ENCODE measurements around the gene MFAP1. TPM values are rescaled to one million over a fixed set of nuclear protein-coding genes. Genes with fewer than 3 reads are reported as not detected.

MFAP1 gene
- total RNA-seq, 1 donor from 2014 or later: 21.9 TPM

DNA sequence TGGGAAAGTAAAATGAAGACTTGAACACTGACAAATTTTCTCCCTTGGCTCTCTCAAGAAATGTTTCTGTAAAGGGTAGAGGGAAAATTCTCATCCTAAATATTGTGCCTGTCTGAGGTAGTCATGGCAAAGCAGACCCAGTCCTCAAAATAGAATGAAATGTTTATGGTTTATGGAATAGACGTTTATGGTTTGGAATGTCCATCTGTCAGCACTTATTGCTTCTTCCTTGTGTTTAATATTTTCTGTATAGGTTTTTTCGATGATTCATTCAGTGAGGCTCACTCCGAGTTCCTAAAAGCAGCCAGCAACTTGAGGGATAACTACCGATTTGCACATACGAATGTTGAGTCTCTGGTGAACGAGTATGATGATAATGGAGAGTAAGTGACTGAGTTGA lies 61.7 kb downstream of the MFAP1 start:
- Histone ChIP-seq H3K9ac (ENCODE audit: low read depth in 1 of 3, low read length in 3 of 3) (no peak overlapping the region), H3K27ac (ENCODE audit: low read depth, low read length) (no peak overlapping the region), H3K36me3 (ENCODE audit: control insufficient read depth in 3 of 3, insufficient read depth in 3 of 3, low read length in 3 of 3) (peaks cover 29 to 60% (median 59%) of the 10 kb centered on the region in 3 donors), H3K4me1 (ENCODE audit: control insufficient read depth in 3 of 3, insufficient read depth in 3 of 3, low read length in 3 of 3) (peaks cover 0 to 3% (median 0%) of the 10 kb centered on the region in 3 donors), H3K9me3 (ENCODE audit: control insufficient read depth in 3 of 3, low read length in 3 of 3) (no peaks in the 10 kb centered on the region), H3K27me3 (ENCODE audit: control insufficient read depth in 3 of 3, insufficient read depth in 3 of 3, low read length in 3 of 3) (no peaks in the 10 kb centered on the region), H3K4me3 (ENCODE audit: low read length in 3 of 3) (no peak overlapping the region)

Small RNA genes lying within 50 kb of the gene (small RNA-seq; reads per million reads assigned to genes)
- not detected for gene MIR1282
- gene RF00019: not detected

Other genes starting within 250 kb of the MFAP1 start
- 8.9 TPM for gene PPIP5K1, start 234.5 kb downstream of the MFAP1 start, total RNA-seq
- gene CKMT1B, start 230.7 kb downstream of the MFAP1 start, total RNA-seq: under 0.01 TPM
- gene STRC, start 205.9 kb downstream of the MFAP1 start, total RNA-seq: under 0.01 TPM
- gene CATSPER2, start 175.8 kb downstream of the MFAP1 start, total RNA-seq: 3.1 TPM
- gene CKMT1A, start 130.8 kb downstream of the MFAP1 start, total RNA-seq: not detected
- 47.5 TPM for gene PDIA3, start 78.3 kb downstream of the MFAP1 start, total RNA-seq
- 4.2 TPM for gene ELL3, start 47.7 kb downstream of the MFAP1 start, total RNA-seq
- 175 TPM for gene SERF2, start 32.4 kb downstream of the MFAP1 start, total RNA-seq
- under 0.01 TPM for gene SERINC4, start 24.5 kb downstream of the MFAP1 start, total RNA-seq
- 14.1 TPM for gene HYPK, start 24.1 kb downstream of the MFAP1 start, total RNA-seq
- gene WDR76, start 2.3 kb upstream of the MFAP1 start, total RNA-seq: 5.7 TPM